COLO668 (cell line): ENCODE results near the gene KCNN2.

Experiments used
- DNase-seq: peaks from one replicate; lab custom pipeline; 2025; ENCODE audit not compliant: unreplicated experiment; lab: John Stamatoyannopoulos, UW

KCNN2 gene

GRCh38 chr5:114362197-114362976, 517 bp downstream of the KCNN2 start:
- peak; percentile 59 for DNase-seq

DNA sequence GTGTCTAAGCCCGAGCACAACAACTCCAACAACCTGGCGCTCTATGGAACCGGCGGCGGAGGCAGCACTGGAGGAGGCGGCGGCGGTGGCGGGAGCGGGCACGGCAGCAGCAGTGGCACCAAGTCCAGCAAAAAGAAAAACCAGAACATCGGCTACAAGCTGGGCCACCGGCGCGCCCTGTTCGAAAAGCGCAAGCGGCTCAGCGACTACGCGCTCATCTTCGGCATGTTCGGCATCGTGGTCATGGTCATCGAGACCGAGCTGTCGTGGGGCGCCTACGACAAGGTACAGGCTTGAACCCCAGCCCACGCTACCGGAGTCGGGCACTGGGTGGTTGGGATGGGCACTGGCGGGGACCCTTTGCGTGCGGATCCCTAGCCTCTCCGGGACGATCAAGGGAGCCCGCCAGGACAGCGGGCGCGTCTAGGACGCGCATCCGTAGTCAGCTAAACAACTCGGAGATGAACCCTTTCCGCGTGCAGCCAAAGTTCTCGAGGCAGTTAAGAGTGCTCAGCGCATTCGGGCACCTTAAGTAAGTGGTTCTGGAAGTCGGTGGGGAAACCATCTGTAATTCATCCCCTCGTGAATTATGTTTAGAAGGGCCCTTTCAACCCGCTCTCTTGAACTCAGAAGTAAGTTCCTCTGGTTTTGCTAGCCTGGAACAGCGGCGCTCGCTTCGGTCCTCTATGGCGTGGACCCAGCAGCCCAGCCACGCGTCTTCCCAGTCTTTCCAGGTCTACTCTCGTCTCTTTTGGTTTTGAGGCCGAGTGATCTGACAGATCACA, 1.3 kb downstream of the KCNN2 start:
- DNase-seq, result peak; percentile 28

GRCh38 chr5:114363837-114364236, 2.0 kb downstream of the KCNN2 start:
- DNase-seq, result peak; percentile 3

GRCh38 chr5:114367029-114367428, 5.2 kb downstream of the KCNN2 start:
- no peak for DNase-seq

- DNase-seq, result no peak
These were observed 8.0 kb downstream of the KCNN2 start for GRCh38 chr5:114369680-114370417.

DNA sequence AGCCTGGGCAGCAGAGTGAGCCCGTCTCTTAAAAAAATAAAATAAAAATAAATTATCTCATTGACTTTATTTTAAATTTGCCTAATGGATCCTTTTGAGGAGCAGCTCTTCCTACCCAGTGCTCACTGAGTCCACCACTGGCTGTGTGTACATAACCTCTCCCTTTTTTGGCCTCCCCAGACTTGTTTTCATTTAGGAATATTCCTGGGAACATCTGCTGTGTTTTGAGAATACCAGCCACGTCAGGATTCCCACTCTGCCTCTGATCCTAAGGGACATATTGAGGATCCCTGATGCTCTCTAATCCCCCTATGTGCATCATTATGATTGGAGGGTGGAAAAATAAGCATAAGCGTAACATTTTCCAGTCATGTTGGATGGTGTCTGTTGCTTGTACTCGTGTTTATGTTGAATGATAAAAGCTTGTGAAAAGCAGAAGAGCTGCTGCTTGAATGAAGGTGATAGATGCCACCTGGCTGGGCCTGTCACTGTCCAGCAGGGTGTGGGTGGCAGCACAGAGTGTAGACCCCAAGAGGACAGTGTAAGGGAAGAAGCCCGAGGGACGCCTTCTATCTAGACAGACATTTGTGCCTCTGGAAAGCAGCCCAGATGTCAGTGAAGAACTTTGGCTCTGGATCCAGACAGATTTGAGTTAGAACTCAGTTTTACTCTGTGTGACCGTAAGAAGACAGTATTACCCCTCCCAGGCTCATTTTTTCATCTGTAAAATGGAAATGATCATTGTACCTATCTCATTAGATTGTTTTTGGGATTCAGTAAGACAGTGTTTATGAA, 15.4 kb downstream of the KCNN2 start:
- DNase-seq, result no peak

- DNase-seq, result no peak
These were observed 16.1 kb downstream of the KCNN2 start for GRCh38 chr5:114377946-114378345.

- DNase-seq, result no peak
These were observed 18.9 kb downstream of the KCNN2 start for GRCh38 chr5:114380721-114381120.

GRCh38 chr5:114387433-114387832, 25.6 kb downstream of the KCNN2 start:
- no peak for DNase-seq

DNA sequence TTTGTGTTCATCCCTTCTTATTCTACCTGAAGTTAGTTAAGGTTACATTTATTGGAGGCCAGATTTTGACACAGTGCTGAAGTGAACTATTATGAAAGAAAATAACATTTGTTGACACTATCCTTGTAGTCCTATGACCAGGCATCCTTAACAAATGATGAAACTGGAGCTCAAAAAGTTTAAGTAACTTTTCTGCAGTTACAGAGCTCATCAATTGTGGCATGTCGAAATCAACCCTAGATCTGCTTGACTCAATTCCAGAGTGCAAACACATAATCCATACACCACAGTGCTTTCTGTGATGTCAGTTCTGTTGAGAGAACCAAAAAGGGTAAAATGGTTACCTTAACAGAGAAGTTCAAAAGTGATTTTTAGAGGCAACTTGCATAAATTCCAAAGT, 28.6 kb downstream of the KCNN2 start:
- no peak for DNase-seq

DNA sequence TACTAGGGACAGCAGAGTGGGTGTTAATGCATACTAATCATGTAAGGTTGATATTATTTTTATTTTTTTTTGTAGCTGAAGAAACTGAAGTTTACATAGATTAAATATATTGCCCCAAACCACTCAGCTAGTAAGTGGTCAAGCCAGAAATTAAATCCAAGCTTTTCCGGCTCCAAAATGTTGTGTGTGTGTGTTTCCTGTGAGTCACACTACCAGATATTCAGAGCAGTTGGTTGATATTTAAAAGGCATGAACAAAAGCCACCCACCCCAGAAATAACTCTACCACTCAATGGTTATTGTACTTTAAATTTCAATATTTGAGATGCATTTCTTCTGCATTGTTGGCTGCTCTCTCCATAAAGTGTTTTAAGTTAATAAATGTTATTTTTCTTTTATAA, 29.5 kb downstream of the KCNN2 start:
- DNase-seq, result no peak

GRCh38 chr5:114393159-114393558, 31.3 kb downstream of the KCNN2 start:
- no peak for DNase-seq

- DNase-seq, result no peak
These were observed 40.3 kb downstream of the KCNN2 start for GRCh38 chr5:114402206-114402605.

DNA sequence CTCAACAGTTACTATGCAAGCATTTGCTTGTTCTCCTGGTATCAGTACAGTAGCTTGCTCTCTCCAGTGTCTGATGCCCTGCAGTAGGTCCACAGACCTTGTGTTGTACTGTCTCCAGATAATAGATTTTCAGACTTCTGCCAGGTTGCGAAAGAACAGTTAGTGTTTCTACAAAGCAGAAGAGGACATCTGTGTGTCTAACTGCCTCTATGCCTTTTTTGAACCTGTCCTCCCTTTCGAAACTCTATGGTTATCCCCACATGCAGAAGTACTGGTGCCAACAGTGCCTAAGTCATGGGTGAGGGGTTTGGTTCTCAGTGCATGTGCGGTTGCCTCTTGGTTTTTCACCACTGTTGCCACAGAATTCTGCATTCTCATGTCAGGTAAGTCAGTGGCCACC, 45.9 kb downstream of the KCNN2 start:
- no peak for DNase-seq

GRCh38 chr5:114408847-114409246, 47.0 kb downstream of the KCNN2 start:
- DNase-seq, result no peak

GRCh38 chr5:114411380-114411931, 49.6 kb downstream of the KCNN2 start:
- DNase-seq, result no peak

- no peak for DNase-seq
These were observed 50.8 kb downstream of the KCNN2 start for GRCh38 chr5:114412510-114413171.

DNA sequence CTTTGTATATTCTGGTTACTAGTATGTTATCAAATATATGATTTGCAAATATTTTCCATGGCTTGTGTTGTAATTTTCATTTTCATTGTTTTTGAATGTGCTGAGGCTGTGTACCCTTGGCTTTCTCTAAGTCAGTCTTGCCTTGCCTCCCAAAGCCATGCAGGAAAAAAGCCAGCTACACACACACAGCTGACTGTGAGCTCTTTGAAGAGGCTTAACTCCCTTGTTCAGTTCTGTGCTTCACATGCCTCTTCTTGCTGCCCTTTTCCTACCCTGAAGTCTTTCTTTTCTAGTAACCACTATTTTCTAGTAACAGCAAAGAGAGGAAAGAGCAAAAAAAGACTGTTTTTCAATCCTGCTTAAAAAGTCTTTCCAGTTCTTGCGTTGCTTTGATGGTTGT, 53.9 kb downstream of the KCNN2 start:
- no peak for DNase-seq

- no peak for DNase-seq
These were observed 54.4 kb downstream of the KCNN2 start for GRCh38 chr5:114416254-114416653.

DNA sequence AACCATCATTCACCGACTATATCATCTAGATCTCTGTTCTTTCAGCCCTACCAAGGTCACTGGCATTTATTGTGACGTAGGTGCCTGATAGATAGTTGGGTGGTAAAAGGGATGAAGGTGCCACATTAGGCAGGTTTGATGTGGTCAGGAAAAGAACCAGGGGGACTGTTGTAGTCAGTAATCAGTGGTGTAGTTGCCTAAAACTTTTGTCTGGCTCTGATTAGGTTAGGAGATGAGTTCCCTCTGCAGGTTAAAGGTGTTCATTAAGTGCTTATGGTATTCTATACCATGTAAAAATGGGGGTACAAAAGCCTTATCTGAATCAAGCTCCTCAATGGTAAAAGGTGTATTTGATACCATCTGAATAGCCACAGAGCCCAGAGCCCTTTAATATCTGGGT, 55.6 kb downstream of the KCNN2 start:
- no peak for DNase-seq
